GM19463 (cell line): Measurements from ENCODE around the gene RPS6KB2.

Source experiments
- ATAC-seq: cut with Tn5 transposase; IDR thresholded peaks from one replicate; pipeline ENCODE4 v1.9.1; 2021; ENCODE audit warnings: mild to moderate bottlenecking, moderate library complexity; ENCODE audit not compliant: unreplicated experiment

RPS6KB2 gene

DNA sequence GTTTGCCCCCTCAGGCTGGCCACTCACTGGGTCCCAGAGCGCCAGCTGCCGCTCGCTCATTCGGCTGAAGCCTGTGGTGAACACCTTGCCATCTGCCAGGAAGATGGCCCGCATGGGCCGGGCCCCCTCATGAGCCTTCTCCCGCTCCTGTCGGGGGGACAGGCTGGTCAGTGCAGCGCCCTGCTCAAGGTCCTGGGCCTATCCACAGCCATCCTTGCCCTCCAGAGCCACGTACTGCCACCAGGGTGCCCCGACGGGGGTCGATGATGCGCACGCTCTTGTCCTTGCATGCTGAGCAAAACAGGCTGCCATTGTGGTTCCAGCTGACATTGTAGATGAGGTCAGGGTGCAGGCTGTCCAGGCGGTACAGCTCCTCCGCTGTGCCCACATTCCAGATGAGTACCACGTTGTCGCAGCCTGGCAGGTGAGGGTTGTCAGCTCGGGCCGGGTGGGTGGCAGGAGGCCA is 12.8 kb downstream of the RPS6KB2 start:
- ATAC-seq = no peak

DNA sequence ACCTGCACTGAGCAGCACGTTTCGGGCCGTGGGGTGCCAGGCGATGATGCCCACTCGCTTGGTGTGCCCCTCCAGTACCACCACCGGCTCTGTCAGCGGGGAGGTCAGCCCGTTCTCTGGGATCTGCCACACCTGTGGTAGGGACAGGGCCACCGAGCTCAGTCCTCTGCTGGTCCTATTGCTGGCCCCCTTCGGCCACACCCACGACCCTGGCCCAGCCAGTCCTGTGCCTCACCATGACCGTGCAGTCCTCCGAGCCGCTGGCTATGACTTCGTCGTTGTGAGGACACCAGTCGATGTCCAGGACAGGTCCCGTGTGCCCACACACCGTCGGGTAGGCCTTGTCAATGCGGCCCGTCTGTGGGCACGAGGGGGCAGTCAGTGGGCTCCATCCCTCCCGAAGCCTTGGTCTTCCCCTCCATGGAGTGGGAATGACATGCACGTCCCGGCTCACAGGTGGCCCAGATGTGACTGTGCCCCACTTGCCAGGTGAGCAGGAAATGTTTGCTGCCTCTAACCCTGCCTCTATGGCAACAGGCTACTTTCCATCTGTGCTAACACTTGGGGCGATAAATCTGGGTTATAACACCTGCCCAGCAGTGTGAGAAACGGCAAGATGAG is 13.5 kb downstream of the RPS6KB2 start:
- ATAC-seq = no peak

DNA sequence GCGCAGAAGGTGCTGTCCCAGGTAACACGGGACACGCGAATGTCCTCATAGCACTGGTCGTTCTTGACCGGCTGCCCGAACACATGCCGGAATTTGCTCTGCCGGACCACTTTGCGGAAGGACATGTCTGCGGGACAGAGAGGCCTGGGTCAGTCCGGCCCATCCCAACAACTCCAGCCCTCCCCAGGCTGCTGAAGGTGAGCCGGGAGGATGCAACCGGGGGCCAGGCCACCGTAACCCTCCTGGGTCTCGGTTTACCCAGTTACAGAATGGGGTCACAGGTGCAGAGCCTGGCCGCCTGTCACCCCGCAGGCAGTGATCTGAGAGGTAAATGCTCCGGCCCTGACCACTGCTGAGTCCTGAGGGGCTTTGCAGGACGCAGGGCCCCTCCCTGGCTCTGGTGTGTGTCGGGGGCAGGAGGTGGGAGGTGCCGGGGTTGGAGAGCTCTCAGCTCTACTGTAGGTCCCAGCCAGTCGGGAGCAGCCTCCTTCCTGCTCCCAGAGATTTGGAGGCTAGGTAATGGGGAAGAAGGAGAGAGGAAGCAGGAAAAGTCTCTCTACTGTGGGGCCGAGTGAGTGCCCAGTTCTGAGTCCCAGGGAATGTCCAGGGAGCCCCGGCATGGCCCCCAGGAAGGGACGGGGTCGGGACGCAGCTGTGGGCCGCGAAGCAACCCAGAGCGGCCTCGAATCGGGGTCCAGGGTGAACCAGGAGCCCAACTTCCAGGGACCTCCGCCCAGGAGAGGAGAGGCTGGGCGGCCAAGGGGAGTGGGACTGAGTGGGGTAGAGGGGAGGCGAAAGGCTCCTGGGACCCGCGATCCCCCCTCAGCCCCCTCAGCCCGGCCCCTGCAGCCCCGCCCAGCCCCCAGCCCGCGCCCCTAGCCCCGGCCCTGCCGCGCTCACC is 14.5 kb downstream of the RPS6KB2 start:
- no peak for ATAC-seq

DNA sequence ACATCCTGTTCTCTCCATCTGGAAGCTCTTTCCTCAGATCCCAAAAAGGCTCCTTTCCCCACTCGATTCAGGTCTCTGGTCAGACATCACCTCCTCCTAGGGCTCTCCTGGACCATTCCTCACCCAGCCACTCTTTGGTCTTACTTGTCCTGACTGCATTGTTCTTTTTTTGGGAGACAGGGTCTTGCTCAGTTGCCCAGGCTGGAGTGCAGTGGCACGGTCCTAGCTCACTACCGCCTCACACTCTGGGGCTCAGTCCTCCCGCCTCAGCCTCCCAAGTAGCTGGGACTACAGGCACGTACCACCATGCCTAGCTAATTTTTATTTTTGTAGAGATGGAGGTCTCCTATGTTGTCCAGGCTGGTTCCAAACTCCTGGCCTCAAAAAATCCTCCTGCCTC is 17.2 kb downstream of the RPS6KB2 start:
- no peak for ATAC-seq

DNA sequence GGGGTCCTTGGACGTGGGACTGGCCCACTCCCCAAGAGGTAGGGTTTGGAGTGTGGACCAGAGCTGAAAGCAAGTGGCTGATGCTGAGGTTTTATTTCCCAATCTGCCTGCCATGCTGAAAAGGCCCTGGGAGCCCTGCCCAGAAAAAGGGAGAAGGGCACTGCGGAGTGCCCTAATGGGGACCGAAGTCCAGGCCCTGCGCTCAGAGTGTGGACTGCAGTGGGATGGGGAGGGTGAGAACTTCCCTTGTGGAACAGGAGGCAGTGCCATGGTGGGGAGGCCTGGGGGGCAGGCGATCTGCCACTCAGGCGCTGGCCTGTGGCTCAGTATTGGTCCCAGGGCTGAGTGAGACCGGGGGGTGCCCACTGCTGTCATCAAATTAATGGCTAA is 19.9 kb downstream of the RPS6KB2 start:
- no peak for ATAC-seq

DNA sequence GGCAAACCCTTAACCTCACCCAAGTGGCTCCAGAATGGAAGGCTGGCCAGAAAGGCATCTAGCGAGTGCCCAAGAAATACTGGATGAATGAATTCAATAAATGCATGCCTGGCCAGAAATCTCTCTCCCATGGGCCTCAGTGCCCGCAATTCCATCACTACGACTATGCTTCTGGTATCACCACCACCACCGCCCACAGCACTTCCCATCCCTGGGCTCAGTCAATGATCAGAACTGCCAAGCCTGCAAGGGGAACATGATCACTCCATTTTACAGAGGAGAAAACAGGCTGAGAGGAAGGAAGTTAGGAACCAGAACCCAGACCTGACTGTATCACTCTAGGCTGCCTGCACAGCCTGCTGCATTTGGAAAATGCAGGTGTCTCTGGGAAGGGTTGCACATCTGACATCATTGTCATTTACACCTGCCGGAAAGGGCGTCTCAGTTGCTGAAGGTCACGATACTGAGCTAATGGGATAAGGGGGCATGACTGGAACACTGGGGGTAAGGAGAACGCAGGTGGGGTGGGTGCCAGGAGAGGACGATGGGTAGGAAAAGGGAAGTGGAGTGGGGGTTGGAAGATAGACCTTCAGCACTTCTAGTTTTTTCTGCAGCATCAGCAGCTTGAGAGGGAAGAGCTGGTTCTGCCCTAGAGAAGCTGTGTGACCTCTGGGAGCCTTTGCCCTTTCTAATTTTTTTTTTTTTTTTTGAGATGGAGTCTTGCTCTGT is 21.0 kb downstream of the RPS6KB2 start:
- no peak for ATAC-seq

DNA sequence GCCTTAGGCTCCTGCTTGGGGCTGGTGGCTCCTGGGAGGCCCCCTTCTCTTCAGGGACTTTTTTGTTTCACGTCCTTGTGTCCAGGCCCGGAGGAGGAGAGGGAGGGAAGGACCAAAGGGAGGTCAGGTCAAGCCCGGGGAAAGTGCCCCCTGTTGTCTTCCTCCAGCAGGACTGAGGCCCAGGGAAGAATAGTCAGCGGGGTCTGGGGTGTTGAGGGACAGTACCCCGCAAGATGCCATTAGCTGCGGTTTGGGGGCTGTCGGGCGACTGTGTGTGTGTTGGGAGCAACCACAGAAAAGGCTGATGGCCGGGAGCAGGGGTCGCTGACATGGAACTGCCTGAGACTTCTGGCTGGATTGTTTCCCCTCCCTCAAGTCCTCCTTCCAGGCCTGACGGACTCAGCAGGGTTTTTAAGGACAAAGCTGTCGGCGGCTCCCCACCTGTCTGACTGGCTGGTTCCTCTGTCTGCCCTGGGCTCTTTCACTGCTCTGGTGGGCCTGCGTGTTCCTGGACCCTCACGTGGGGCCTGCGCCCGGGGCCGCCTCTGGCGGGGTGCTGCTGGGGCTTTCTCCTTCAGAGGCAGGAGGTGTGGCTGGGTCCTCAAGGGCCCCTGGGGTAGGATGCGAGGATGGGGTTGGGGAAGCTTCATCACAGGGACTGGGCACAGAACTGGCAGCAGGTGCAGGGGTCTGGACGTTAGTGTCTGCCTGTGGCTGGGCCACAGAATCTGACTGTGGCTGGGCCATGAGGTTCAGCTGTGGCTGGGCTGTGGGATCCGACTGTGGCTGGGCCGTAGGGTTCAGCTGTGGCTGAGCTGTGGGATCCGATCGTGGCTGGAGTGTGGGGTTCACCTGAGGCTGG is 22.7 kb downstream of the RPS6KB2 start:
- ATAC-seq = no peak

DNA sequence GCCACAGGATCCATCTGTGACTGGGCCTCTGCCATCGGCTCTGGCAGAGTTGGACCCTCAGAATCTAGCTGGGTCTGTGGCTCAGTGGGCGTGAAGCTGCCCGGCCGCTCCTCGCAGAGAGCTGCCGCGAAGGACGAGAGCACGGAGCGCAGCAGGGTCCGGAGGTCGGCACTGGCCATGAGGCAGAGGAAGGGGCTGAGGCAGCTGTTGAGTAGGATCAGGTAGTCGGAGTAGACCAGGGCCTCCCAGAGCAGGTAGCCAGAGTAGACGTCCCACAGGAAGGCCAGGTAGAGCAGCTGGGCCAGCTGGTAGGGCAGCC is 23.3 kb downstream of the RPS6KB2 start:
- no peak for ATAC-seq

DNA sequence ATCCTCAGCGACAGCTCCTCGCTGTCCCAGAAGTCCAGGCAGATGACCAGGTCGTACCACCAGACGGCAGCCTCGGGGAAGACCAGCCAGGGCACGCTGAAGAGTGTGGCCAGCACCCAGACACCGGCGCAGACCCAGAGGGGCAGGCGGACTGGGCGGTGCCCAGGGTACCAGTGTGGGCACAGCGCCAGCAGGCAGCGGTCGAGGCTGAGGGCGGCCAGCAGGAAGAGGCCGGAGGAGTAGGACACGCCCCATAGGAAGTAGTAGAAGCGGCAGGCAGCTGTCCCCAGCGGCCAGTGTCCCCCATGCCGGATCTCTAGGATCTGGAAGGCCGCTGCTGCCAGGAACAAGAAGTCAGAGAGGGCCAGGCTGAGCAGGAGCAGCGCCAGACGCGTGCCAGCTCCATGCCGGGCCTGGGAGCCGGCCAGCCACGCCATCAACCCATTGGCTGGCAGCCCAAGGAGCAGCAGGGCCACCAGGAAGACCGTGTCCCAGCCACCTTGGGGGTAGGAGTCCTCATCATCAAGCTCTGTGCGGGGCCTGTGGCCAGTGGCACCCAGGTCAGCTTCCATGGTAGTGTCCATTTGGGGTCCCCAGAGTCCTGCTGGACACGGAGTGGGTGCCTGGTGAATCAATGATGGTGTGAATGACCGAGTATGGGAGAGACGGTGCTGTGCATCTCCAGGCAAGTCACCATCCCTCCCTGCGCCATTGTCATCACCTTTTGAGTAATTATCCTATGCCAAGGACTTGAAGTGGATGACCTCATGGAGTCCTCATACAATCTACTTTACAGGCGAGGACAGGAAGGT is 24.1 kb downstream of the RPS6KB2 start, which contains the start of gene GPR152:
TSS of gene GPR152 (minus strand) at position 589 of the 812 bp plus-strand sequence. CDS start at position 584, 5 bp downstream.
- ATAC-seq = no peak

DNA sequence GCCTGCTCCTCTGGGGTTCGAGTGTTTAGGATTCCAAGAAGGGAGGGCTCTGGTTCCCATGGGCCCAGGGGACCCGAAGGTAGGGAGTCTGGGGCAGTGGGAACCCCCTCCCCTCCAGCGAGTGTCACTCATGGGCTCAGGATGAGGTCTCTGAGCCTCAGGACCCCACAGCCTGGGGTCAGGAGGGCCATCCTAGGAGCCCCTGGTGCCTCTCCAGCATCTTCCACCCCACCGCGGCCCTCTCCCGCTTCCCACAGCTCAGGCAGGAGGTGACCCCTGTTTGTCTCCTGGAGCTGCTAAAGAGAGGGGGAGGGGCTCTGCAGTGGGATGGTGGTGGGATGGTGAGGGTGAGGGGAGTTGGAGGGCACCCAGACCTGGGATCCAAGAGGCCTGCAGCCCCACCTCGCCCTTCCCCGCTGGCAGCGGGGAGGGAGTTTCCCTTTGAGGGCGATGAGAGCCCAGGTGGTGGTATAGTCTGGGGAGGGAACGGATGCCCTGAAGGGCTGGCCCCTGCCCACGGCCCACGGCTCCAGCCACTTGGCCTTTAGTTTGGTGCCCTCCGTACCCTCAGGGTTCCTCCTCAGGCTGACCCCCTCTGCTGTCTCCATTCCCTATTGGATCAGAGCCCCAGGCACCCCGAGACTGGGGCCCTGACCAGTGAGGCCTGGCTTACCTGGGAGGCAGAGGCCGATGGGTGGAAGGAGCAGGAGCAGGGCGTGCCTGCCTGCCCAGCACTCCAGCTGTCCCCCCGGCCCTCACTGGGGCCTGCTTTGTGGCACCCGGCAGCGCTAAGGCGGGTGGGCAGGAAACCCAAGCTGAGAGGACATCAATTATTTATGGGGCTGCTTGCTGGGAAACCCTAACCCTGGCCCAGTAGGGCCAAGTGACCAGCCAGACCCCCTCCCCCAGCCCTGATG is 25.8 kb downstream of the RPS6KB2 start:
- no peak for ATAC-seq

DNA sequence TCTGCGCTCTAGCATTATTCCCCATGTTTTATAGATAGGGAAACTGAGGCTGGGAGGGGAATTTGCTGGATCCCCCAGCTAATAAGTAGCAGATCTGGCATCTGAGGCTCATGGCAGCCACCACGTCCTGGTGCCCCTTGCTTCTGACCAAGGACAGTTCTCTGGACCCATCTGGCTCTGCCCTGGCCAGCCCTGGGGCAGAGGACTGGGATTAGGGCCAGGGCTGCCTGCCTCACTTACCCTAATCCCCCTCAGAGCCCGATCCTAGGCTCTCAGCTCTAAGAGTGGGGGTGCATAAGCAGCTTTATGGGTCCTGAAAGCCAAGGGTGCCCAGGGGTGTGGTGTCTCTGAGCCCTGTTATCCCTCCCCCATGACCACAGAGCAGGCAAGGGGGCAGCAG is 26.8 kb downstream of the RPS6KB2 start, which contains the start of gene CABP4:
TSS of gene CABP4 (plus strand) at position 301 of the 400 bp plus-strand sequence. CDS start at position 371, 70 bp downstream.
- no peak for ATAC-seq

DNA sequence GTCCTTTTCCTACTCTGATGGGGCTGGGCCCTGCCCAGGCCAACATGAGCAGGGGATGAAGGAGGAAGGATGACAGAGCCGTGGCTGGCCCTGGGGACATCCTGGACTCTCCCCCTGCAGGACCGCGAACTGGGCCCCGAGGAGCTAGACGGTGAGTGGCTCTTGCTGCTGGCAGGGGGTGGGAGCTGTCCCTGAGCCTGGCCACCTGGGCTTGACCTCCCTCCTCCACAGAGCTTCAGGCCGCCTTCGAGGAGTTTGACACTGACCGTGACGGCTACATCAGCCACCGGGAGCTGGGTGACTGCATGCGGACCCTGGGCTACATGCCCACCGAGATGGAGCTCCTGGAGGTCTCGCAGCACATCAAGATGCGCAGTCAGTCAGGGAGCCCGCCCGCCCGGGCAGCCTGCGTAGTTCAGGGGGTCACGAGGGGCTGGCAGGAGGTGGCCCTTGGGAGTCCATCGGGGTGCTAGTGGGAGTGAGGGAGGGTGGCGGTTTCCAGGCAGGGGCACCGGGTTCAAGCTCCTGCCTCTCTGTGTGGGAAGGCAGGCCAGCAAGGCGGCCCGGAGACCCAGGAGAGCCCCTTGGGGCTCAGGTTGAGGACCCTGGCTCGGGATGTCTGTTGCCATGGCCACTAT is 27.9 kb downstream of the RPS6KB2 start:
- no peak for ATAC-seq

DNA sequence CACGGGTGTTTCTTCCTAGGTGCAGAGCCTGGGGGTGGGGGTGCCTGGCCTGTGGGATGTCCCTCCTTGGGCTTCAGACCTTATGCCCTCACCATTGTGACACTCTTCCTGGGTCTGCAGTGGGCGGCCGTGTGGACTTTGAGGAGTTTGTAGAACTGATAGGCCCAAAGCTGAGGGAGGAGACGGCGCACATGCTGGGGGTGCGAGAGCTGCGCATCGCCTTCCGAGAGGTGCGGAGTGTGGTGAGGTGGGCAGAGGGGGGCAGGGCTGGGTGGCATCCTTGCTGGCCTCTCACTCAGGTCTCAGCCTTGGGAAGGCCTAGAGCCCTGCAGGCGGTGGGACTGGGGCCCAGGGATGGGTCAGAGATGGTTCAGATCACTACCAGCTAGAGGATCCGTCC is 29.2 kb downstream of the RPS6KB2 start:
- no peak for ATAC-seq

DNA sequence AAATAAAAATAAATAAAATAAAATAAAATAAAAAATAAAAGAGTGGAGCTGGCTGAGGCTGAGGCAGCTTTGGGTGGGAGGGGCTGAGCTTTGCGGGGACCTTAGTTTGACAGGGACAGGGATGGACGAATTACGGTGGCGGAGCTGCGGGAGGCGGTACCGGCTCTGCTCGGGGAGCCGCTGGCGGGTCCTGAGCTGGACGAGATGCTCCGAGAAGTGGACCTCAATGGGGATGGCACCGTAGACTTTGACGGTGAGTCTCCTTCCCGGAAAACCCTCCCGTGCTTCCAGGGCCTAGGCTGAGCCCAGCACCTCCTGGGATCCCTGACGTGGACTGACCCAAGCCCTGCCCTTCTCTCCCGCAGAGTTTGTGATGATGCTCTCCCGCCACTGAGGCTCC is 30.0 kb downstream of the RPS6KB2 start:
- ATAC-seq = no peak

DNA sequence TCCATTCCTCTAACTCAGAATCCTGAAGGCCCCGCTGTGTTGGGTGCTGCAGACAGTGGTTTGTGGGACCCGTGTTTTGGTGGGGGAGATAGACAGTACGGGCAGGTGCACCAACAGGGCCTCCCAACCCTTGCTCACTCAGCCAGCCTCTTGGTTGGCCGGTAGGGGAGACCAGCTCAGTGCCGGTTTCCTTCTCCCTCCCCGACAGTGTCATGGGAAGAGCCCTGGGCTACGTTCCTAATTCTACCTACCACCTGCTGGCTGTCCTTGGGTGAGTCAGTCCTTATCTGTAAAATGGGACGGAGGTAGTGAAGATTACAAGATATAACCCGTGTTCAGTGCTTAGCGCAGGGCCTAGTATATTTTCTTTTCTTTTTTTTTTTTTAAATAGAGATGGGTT is 34.9 kb downstream of the RPS6KB2 start:
- no peak for ATAC-seq

DNA sequence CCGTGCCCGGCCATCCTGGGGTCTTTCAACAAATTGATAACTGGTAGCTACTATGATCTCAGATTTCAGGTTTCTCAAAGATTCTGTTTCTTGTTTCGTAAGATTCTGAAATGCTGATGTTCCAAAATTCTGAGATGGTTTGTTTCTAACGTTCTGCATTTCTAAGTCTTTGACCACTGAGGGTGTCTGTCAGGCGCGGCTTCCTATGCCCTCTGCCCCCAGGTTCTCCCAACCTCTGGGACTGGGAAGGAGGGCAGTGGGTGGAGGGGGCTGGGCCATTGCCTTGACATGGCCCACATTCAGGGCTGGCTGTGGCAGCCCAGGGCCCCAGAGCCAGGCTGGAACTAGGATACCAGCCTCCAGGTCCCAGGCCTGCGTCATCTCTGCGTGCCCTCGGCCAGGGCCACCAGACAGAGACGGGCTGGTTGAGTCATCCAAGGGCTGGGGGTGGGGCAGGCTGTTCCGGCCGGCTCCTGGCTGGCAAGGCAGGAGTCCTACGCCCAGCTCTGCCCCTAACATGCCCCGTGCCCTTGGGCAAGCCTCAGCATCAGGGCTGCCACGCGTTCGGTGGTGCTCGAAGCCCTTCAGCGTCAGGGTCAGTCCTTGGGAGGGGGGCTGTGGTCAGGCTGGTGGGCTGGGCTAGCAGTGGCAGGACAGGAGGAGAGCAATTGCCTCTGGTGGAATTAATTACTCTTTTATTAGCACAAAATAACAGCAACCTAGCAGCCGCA is 35.6 kb downstream of the RPS6KB2 start:
- no peak for ATAC-seq

DNA sequence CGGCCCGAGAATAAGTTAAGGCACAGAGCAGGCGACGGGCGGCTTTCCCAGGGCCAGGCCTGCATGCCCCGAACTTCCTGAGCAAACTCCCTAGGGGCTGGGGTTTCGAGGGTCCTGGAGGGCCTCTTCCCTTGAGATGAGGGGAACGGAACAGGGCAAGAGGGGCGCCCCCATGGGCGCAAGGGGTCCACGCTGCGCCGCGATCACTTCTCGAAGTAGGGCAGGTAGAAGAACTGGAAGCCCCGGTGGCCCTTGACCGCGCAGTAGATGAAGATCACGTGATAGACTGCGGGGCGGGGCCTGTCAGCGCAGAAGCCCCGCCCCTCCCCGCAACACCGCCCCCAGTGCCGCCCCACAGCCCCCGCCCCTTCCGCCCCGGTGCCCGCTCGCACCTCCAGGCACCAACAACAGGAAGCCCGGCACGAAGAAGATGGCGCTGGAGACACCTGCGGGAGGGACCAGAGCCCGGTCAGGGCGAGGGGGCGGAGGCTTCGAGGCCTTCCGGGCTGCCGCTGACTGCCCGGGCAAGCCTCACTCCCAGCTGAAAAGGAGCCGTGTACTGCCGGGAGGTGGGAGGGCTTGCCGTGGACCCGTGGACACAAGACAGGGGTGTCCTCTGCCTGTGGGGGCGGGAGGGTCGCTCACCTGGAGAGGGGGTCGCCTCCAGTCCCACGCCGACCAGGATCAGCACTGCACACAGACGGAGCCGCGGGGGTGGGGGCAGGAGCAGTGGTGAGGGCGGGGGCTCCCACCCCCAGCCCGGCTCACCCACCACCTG is 36.3 kb downstream of the RPS6KB2 start:
- peak; percentile 54 for ATAC-seq
